22Rv1 (cell line): ENCODE results near the gene CCDC28A.

ENCODE experiments used
- H3K27ac ChIP-seq: fragments of 450-650 bp; 2 replicates; pipeline ENCODE4 v1.5.1; 2017
- CTCF ChIP-seq: fragments of 450-650 bp; IDR thresholded peaks from 2 replicates; pipeline ENCODE4 v1.5.1; 2017; ENCODE audit warnings: mild to moderate bottlenecking
- ZFX ChIP-seq: fragments of 450-650 bp; IDR thresholded peaks from 2 replicates; pipeline ENCODE4 v1.6.1; 2017; ENCODE audit warnings: antibody characterized with exemption, borderline replicate concordance

CCDC28A gene

GRCh38 chr6:138832182-138832581 lies 58.6 kb downstream of the CCDC28A start:
- H3K27ac ChIP-seq, result no peak overlapping the region

GRCh38 chr6:138833816-138834539 lies 60.4 kb downstream of the CCDC28A start:
- no peak overlapping the region for H3K27ac ChIP-seq
- TF ChIP-seq CTCF (no peak), ZFX (no peak)

More at GRCh38 chr6:138832182-138832581, 58.6 kb downstream of the CCDC28A start:
- TF ChIP-seq ZFX (no peak), CTCF (no peak)

GRCh38 chr6:138837246-138837645 lies 63.7 kb downstream of the CCDC28A start:
- H3K27ac ChIP-seq, result no peak overlapping the region
- TF ChIP-seq ZFX, result no peak
- TF ChIP-seq CTCF, result no peak
